HCT116 (cell line): ENCODE results near the gene RUNX1.

Source experiments
- ATF3 ChIP-seq: IDR thresholded peaks from 2 replicates; pipeline ENCODE4 v1.6.1; 2012
- EZH2 ChIP-seq: fragments of 200-600 bp; sonication (generic); IDR thresholded peaks from 2 replicates; pipeline ENCODE4 v1.6.1; 2017; ENCODE audit warnings: antibody characterized with exemption, mixed run types
- FOSL1 ChIP-seq: IDR thresholded peaks from 2 replicates; pipeline ENCODE4 v1.6.1; 2012; ENCODE audit warnings: low read depth
- JUND ChIP-seq: IDR thresholded peaks from 2 replicates; pipeline ENCODE4 v1.6.1; 2012
- POLR2A ChIP-seq: IDR thresholded peaks from 2 replicates; pipeline ENCODE4 v1.7.0; 2011; ENCODE audit warnings: borderline replicate concordance; ENCODE audit not compliant: insufficient read depth, insufficient read length; ENCODE audit errors: extremely low read depth
- POLR2AphosphoS5 ChIP-seq: IDR thresholded peaks from 2 replicates; pipeline ENCODE4 v1.6.1; 2011; ENCODE audit warnings: mild to moderate bottlenecking, low read depth, low read length, moderate library complexity
- RAD21 ChIP-seq: IDR thresholded peaks from 2 replicates; pipeline ENCODE4 v1.6.1; 2012; ENCODE audit warnings: low read depth, mild to moderate bottlenecking
- YY1 ChIP-seq: IDR thresholded peaks from 2 replicates; pipeline ENCODE4 v1.6.1; 2011; ENCODE audit warnings: low read length, low read depth, moderate library complexity, mild to moderate bottlenecking; ENCODE audit not compliant: insufficient replicate concordance; ENCODE audit errors: extremely low read depth
- ZFX ChIP-seq: fragments of 450-650 bp; IDR thresholded peaks from 2 replicates; pipeline ENCODE4 v1.6.1; 2017
- TF ChIP-seq, protein P1 (sequence below), 3 experiments: fragments of 200-600 bp in 1 of 3; sonication (generic) in 1 of 3; IDR thresholded peaks in 2 of 3; conservative IDR thresholded peaks in 1 of 3; 2 replicates each; pipeline ENCODE4 v1.5.1; 2012 to 2017; ENCODE audit warnings: low read depth in 2 of 3, low read length in 2 of 3, antibody characterized with exemption in 1 of 3, borderline replicate concordance in 1 of 3, control low read depth in 1 of 3, mild to moderate bottlenecking in 1 of 3, mixed read lengths in 1 of 3, mixed run types in 1 of 3, moderate library complexity in 1 of 3; ENCODE audit not compliant: insufficient read depth in 1 of 3
- TF ChIP-seq, protein P2 (sequence below): IDR thresholded peaks from 2 replicates; pipeline ENCODE4 v1.6.1; 2012; ENCODE audit warnings: low read depth
- TF ChIP-seq, protein P3 (sequence below): IDR thresholded peaks from 2 replicates; pipeline ENCODE4 v1.6.1; 2012

GRCh38 chr21:34941162-34941561 is 107.9 kb downstream of the RUNX1 start:
- TF ChIP-seq, protein P1, sequence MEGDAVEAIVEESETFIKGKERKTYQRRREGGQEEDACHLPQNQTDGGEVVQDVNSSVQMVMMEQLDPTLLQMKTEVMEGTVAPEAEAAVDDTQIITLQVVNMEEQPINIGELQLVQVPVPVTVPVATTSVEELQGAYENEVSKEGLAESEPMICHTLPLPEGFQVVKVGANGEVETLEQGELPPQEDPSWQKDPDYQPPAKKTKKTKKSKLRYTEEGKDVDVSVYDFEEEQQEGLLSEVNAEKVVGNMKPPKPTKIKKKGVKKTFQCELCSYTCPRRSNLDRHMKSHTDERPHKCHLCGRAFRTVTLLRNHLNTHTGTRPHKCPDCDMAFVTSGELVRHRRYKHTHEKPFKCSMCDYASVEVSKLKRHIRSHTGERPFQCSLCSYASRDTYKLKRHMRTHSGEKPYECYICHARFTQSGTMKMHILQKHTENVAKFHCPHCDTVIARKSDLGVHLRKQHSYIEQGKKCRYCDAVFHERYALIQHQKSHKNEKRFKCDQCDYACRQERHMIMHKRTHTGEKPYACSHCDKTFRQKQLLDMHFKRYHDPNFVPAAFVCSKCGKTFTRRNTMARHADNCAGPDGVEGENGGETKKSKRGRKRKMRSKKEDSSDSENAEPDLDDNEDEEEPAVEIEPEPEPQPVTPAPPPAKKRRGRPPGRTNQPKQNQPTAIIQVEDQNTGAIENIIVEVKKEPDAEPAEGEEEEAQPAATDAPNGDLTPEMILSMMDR (IDR thresholded peaks at IDR 0.05 in 2 of 3, conservative IDR thresholded peaks at IDR 0.05 in 1 of 3; ENCODE audit: borderline replicate concordance in 1 of 3, insufficient read depth in 1 of 3, low read depth in 2 of 3, low read length in 2 of 3) = no peak
- TF ChIP-seq EZH2 = no peak
- no peak for TF ChIP-seq FOSL1
- no peak for TF ChIP-seq JUND
- TF ChIP-seq RAD21 = no peak
- TF ChIP-seq, protein P2, sequence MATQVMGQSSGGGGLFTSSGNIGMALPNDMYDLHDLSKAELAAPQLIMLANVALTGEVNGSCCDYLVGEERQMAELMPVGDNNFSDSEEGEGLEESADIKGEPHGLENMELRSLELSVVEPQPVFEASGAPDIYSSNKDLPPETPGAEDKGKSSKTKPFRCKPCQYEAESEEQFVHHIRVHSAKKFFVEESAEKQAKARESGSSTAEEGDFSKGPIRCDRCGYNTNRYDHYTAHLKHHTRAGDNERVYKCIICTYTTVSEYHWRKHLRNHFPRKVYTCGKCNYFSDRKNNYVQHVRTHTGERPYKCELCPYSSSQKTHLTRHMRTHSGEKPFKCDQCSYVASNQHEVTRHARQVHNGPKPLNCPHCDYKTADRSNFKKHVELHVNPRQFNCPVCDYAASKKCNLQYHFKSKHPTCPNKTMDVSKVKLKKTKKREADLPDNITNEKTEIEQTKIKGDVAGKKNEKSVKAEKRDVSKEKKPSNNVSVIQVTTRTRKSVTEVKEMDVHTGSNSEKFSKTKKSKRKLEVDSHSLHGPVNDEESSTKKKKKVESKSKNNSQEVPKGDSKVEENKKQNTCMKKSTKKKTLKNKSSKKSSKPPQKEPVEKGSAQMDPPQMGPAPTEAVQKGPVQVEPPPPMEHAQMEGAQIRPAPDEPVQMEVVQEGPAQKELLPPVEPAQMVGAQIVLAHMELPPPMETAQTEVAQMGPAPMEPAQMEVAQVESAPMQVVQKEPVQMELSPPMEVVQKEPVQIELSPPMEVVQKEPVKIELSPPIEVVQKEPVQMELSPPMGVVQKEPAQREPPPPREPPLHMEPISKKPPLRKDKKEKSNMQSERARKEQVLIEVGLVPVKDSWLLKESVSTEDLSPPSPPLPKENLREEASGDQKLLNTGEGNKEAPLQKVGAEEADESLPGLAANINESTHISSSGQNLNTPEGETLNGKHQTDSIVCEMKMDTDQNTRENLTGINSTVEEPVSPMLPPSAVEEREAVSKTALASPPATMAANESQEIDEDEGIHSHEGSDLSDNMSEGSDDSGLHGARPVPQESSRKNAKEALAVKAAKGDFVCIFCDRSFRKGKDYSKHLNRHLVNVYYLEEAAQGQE = no peak
- no peak for TF ChIP-seq ZFX
- TF ChIP-seq POLR2A = no peak
- TF ChIP-seq ATF3 = no peak
- TF ChIP-seq, protein P3, sequence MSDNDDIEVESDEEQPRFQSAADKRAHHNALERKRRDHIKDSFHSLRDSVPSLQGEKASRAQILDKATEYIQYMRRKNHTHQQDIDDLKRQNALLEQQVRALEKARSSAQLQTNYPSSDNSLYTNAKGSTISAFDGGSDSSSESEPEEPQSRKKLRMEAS = no peak
- TF ChIP-seq YY1 = no peak
- TF ChIP-seq POLR2AphosphoS5 = no peak
